Embryonic facial prominence (tissue), 1 donor: Measurements from ENCODE around the gene HYDIN.
"Not testable (repeated sequence)": the region's sequence is repeated elsewhere in the genome, so short reads cannot be mapped to it uniquely, and the experiment has no call there.

ENCODE experiments used
- DNase-seq: peaks from one replicate; pipeline ENCODE4 v3.0.0-alpha.2; 2016; ENCODE audit errors: extremely low spot score

Gene HYDIN

DNA sequence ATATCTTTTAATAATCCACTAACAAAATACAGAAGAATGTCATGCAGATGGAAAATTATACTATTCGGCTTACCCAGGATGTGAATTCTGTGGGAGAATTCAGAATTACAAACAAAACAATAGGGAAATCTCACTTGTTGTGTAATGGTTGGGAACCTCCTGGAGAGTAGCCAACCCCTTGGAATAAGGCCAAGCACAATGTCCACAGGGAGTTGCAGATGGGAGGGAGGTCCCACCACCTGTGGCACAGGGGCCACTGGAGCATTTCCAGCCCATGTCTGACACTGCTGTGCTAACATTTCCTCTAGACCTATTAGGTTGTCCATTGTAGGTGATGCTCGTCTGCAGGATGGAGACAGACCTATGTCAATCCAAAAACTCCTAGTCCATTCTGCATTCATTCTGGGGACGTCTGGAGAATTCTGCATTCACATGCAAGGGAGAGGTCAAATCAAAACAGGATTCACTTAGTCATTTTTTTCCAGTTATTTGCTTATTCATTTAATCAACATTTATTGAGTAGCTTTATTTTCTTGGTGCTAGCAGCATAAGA lies 120.8 kb downstream of the HYDIN start:
- not testable (repeated sequence) for DNase-seq

DNA sequence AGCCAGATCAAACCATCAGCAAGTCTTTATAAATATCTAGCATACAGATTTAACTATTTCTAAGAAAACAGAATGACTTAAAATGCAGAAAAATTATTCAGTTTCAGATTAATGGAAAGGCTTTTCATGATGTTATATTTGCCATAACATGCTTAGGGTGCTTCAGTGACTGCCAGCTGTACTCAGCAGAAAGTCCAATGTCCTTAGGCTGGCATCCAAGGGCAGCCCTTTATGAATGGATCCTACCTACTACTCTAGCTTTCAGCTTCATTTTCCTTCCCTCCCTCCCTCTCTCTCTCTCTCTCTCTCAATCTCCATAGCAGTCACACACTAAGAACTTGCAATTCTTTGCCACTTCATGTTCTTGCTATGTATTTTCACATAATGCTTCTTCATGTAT lies 124.6 kb downstream of the HYDIN start:
- DNase-seq = not testable (repeated sequence)

DNA sequence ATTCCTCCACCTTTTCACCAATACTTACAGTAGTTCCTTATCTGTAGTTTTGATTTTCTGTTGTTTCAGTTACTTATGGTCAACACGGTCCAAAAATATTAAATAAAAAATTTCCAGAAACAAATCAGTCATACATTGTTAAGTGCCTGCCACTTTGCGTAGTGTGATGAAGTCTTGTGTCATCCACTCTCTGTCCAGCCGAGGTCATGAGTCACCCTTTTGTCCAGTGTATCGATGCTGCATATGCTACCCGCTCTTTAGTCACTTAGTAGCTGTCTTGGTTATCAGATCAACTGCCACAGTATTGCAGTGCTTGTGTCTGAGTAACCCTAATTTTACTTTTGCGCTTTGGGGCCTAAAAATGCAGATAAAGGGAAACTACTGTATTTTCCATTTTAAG lies 146.9 kb downstream of the HYDIN start:
- not testable (repeated sequence) for DNase-seq

DNA sequence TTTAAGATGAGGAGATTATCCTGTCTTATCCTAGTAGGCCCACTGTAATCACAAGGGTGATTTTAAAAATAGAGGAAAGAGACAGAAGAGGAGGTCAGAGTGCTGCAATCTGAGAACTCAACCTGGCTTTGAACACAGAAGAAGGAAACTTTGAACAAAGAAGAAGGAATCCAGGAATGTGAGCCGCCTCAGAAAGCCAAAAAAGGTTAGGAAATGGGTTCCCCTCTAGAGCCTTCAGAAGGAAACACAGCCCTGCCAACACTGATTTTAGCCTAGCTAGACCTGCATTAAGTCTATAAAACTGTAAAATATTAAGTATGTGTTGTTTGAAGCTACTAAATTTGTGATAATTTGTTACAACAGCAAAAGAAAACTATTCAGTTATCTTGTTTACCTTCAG lies 149.7 kb downstream of the HYDIN start:
- DNase-seq = not testable (repeated sequence)

DNA sequence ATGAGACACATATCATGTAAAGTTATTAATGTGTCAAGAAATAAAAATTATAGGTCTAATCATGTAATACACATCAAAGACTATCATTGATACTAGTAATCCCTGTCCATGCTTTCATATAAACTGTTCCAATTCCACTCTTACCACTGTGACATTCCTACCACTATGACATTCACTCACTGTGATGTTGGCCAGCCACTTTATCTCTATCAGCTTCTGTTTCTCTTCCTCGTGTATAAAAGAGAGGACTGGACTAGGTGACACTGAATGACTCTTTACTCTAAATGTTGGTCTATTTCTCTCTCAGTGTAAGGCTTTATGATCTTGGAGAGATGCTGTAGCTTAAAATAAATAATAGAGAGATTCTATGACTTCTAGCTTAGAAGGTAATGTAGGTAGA lies 150.3 kb downstream of the HYDIN start:
- not testable (repeated sequence) for DNase-seq

DNA sequence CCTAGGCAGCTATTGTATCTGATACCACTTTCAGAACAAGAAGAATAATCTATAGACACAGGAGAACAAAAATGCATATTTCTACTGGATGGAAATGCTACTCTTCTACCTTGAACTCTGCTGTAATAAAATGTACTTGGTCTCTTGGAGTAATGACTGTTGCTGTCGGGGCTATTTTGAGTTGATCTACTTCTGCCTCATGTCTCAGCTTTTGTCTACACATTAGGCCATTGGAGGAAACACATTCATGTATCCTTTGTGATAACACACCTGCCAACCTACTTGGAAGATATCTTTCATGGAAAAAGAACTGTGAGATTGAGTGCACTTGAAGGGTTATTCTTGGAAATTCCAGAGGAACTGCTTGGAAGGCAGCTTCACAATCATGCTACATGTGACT lies 159.9 kb downstream of the HYDIN start:
- not testable (repeated sequence) for DNase-seq

DNA sequence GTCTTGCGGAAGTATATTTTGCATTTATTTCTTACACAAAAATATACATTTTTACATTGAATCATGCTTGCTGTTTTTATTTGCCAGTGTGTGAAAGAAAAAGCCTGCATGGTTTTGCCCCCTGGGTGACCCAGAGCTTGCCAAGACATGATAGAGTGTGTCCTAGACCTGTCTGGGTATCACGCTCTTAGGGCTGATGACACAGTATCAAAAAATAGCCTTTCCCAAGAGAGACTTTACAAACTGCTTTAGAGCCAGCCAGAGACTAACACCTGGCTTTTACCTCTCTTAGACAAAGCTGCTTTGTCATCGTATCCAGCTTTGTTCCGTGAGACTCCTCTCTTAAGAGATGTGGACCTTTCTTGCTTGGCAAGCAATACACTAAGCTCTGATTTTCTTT lies 160.7 kb downstream of the HYDIN start:
- DNase-seq = not testable (repeated sequence)

DNA sequence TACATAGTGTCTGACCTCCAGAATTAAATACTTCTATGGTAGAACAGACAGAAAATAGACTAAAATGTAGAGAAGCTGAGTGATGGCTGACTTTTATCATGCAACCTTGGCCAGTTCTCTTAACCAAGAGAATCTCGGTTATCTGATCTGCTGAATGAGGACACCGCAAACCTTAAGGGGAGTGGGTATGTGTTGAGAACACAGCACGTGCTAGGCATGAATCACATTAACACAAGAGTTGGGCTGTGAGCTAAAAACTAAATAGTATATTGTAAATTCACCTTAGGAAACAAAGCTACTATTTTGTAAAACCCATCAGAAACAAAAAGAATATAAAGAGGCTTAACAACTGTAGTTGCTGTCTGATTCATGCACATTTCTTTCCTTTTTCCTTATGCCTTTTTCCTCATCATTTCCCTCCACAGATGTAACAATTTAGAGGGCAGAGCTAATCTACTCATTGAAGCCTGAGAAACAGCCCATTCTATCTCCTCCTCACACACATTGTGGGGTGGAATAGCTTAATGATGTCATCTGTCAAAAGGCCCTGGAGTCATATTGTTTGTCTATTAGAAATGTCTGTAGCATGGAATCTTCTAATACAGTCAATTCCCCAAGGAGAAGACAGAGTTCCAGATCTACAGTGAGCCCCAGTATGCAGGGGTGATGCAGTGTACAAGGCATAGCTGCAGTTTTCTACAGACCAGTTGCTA lies 176.5 kb downstream of the HYDIN start:
- DNase-seq = not testable (repeated sequence)

DNA sequence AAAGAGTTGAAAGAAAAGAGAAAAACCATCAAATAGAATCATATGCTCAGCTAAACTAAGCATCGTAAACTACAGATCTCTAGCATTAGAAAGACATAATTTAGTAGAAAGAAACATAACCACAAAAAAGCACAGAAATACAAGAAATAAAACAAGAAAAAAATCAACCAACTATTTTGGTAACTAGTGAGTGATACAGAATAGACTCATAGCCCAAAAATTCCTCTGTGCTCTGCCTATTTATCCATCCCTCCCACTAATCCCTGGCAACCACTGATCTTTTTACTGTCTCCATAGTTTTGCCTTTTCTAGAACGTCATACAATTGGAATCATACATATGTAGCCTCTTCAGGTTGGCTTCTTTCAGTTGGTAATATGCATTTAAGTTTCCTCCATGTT lies 180.2 kb downstream of the HYDIN start:
- DNase-seq = not testable (repeated sequence)

DNA sequence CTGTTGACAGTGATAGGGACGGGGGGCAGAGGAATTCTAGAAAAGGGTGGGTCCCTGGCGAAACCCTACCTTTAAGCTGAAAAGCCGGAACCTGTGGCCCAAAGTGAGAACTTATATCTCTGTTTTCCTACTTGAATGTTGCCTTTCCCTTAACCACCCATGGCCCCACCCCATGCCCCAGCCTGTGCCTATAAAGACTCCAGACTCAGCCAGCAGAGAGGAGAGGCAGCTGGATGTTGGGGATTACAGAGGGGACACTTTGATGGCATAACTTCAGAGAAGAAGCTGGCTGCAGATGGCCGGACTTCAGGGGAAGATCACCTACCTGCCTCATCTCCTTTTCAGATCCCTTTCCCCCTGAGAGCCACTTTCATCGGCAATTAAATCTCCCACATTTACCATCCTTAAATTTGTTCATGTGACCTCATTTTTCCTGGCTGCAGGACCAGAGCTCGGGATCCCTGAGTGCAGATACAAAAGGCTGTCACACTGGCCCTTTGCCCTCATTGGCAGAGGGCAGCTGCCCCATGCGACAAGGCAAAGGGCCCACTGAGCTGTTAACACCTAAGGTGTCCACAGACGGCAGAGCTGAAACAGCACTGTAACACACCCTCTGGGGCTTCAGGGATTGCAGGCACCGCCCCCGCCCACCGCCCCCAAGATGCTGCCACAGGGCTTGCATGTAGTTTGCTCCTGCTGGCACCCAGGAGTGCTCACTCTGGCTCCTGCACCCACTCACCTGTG lies 191.0 kb downstream of the HYDIN start:
- DNase-seq = not testable (repeated sequence)

DNA sequence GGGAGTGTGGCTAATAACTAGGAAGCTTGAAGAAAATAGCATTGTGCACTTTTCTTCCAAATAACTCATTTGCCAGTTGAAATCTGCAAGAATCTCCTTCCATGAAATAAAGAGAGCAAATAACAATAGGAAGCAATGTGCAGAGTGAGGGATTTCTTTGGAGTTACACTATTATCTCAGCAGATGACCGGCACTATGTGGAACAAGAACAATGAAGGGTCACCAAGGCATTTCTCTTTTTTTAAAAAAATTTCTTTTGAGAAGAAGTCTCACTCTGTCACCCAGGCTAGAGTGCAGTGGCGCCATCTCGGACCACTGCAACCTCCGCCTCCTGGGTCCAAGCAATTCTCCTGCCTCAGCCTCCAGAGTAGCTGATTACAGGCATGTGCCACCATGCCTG lies 192.1 kb downstream of the HYDIN start:
- DNase-seq = not testable (repeated sequence)

DNA sequence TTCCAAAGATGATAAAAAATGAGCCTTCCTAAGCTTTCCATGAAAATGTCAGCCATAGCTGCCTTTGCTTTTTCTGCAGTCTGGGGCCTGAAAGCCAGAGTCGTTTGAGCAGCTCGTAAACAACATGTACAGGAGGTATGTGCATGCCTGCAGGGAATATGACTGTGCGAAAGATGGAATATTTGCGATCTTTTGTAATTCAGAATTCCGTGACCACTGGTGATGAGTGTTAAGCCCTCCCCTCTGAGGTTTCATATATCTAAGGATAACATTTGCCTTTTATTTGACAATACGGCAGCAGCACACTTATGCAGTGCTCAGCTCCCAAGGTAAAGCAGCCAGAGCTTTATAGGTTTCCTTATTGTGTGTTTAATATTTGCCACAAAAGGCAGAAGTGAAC lies 192.5 kb downstream of the HYDIN start:
- DNase-seq = not testable (repeated sequence)

DNA sequence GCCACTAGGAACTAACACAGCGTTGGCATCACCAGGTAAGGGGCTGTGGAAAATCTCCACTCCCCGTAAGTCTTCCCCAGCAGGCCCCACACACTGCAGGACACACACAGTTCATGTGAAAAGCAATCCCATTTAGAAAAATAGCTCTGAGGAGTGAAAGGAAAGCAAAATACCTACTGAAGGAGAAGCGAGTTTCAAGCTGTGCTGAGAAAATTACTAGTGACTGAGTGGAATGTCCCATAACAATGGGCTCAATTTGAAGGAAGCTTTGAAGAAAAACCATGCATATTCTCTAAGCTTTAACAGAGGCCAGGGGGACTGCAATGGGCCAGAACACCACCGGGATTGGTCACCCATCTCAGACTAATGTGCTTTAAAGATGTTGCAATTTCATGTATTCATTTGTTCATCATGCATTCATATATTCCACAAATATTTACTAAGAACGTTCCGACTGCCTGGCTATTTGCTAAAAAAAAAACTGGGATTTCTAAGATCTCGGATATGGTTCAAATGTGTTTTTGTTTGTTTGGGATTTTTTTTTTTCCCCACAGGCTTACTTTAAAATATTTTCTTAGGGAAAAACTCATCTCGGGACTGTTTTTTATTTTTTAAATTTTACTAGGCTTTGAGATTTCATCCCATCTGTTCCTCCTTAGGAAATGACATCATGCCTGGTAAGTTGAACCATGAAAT lies 202.3 kb downstream of the HYDIN start:
- DNase-seq = peak; percentile 12

DNA sequence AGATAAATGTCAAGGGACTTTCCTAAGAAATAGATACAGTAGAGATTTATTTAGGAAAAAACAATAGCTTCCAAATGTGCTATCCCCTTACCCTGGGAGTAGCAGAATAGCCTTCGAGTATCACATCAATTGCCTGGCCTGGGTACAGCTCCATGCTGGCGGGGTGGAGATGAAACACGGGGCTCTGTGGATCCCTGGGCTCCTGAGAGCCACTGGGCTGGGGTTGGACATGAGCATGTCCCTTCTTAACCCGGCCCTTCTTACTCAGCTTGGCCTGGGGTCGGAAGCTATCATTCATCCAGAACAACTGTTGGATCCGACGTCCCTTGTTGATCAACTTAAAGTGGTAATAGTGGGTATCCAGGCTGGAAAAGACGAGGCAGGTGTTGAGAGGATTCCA lies 203.0 kb downstream of the HYDIN start:
- not testable (repeated sequence) for DNase-seq

DNA sequence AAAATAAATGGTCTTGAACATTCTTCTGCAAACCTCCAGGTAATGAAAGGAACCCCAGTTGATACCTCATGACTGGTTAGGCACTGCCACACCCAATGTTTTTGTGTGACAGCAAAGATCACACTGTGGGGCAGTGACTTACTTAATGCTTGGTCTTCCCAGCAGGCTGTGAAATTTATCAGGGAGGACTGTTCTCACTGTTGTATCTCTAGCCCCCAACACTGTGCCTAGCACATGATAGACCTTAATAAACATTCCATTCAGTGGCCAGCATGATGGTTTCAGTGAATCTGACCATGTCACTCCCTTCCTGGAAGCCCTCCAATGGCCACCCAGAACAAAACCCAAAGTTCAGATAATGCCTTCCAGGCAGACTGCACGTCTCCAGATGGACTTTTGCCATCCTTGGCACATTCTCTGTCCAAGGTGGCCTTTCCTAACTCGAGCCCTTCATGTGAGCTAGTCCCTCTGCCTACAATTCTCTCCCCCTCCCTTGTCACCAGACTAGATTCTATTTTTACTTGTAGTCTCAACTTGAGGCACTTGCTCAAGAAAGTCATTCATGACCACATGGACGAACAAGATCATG lies 206.6 kb downstream of the HYDIN start:
- DNase-seq = not testable (repeated sequence)

DNA sequence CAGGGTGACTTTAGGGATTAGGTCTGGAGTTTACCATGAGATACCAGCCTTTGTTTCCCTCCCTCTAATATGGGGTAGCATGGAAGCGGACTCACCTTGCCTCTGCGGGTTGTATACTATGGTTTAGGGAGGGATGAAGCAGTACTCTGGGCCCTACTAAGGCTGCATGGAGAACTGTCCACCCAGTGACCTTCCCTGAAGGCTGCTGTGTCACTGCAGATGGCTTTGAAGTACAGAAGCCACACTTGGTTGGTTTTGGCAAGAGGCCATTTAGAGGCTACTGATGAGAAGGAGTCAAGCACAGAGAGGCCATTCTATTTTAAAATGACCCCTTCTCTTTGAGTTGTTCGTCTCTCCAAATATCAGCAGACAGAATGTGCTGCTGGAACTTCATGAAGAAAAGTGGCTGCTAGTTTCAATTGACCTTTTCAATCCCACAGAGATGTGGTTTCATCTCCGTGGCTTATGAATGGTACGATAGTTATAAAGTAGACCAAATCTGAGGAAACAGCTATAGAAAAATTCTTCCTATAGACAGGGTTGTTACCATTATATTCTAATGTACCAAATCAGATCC lies 208.5 kb downstream of the HYDIN start:
- DNase-seq = not testable (repeated sequence)

DNA sequence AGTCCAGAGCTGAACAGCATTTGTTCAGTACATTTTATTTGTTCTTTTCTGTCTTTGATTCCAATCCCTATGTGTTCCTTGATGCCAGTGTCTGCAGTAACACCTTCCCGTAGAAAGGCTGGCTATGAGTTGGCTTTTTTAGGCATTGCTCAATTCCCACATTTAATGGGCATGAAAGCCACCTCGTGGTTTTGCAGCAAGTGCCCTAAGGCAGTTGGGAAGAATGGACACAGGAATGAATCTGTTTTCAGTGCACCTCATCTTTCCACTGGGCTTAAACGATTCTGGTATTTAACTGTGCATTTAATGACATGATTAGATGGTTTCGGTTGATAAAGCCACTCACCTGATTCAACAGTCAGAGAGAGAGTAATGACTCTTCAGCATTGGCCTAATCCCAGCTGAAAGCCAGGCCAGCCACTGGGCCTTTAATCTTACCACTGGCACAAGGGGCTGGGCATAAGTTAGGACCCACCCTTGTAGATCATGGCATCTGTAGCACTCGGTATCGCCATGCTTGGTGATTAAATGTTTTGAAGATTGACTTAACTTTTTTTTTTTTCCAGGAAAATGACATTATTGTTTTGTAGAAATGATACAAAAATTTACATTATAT lies 211.3 kb downstream of the HYDIN start:
- DNase-seq = not testable (repeated sequence)

DNA sequence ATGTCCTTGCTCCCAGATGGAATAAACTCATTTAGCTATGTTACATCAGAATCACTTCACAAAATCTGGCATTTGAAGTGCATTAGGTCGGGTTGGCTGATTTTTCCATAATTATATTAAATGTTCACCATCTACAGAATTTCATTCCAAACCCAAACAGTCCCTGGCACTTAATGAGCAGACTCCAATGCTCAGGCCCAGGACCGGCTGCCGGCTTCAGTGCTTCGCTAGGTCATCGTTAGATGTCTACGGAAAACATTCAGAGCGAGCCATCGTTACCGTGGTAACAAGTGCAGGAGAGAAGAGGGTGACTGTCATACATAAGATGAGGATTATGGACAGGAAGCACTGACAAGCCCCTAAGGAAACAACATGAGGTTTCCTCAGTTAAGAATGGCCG lies 215.1 kb downstream of the HYDIN start:
- not testable (repeated sequence) for DNase-seq

DNA sequence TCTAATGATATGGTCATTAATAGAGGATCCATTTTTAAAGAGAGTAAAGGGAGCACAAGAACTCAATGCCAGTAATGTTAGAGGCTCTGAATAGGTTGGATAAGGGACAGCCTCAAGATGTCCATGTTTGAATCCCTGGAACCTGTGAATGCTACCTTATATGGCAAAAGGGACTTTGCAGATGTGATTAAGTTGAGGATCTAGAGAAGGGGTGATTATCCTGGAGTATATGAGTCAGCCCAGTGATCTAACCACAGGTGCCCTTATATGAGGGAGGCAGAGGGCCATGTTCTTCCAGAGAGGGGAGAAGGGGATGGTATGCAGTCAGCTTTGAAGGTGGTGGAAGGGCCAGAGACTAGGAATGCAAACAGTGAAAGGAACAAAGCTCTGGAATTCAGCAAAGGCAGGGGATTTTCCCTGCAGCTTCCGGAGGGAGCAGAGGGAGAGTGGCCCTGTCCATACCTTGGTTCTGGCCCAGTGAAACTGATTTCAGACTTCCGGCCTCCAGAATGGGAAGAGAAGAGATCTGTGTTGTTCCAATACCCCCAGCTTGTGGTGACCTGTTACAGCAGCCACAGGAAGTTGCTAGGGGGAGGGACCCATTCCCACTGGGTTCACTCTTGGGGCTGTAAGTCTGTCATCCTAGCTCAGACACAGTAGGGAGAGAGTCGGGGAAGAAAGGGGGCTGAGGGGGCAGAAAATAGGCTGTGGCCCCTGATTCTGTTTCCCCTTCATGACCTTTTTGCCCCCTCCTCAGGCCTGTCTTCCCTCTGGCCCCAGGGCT lies 220.9 kb downstream of the HYDIN start:
- DNase-seq = not testable (repeated sequence)

DNA sequence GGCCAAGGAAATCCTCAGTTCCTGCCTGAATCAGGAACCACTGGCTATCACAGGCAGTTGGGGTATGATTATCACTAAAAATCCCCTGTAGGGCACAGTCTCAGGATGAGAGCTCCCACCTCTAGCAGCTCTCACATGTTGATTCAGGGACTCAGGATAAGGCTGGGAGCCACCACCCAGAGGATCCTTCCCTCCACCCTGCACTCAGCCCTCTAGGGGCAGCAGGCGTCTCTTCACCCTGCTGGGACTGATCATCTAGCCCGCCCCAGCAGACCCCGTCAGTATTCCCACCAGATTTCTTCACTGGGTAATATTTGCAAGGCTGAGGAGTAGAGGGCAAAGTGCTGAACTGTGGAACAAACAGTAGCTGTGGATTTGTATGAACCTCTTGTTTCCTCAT lies 224.0 kb downstream of the HYDIN start:
- not testable (repeated sequence) for DNase-seq
